GM23338 (cell line): ENCODE measurements around the gene PHLDB1. TPM values are rescaled to one million over a fixed set of nuclear protein-coding genes. Genes with fewer than 3 reads are reported as not detected.

ENCODE experiments used
- ATAC-seq: fragments of 200-7000 bp; cut with Tn5 transposase; 3 replicates; pipeline ENCODE4 v1.9.1; 2020
- DNase-seq: peaks from one replicate; pipeline ENCODE4 v3.0.0-alpha.2; 2015; ENCODE audit warnings: low spot score
- H2AFZ ChIP-seq: fragments of 200-600 bp; sonication (generic); 2 replicates; pipeline ENCODE4 v1.8.0; 2016; ENCODE audit warnings: antibody characterized with exemption, mild to moderate bottlenecking, moderate library complexity
- H3F3A ChIP-seq: fragments of 200-600 bp; sonication (generic); replicated peaks from 2 replicates; pipeline ENCODE4 v1.8.0; 2017; ENCODE audit warnings: antibody characterized with exemption, mixed run types, low read depth
- H3K27ac ChIP-seq: fragments of 200-600 bp; sonication (generic); 2 replicates; pipeline ENCODE4 v1.6.1; 2016; ENCODE audit warnings: low read depth
- H3K27me3 ChIP-seq: fragments of 200-600 bp; sonication (generic); 2 replicates; pipeline ENCODE4 v1.8.0; 2016; ENCODE audit warnings: mild to moderate bottlenecking, mixed run types, moderate library complexity; ENCODE audit not compliant: insufficient read depth
- H3K36me3 ChIP-seq: fragments of 200-600 bp; sonication (generic); 2 replicates; pipeline ENCODE4 v1.8.0; 2016; ENCODE audit warnings: mild to moderate bottlenecking; ENCODE audit not compliant: insufficient read depth
- H3K4me1 ChIP-seq: fragments of 200-600 bp; sonication (generic); 2 replicates; pipeline ENCODE4 v1.8.0; 2016; ENCODE audit warnings: mild to moderate bottlenecking, moderate library complexity; ENCODE audit not compliant: insufficient read depth
- H3K4me2 ChIP-seq: fragments of 200-600 bp; sonication (generic); 2 replicates; pipeline ENCODE4 v1.7.1; 2017; ENCODE audit warnings: mixed run types
- H3K4me3 ChIP-seq: fragments of 200-600 bp; sonication (generic); 2 replicates; pipeline ENCODE4 v1.6.1; 2016; ENCODE audit warnings: mixed run types
- H3K79me2 ChIP-seq: fragments of 200-600 bp; sonication (generic); replicated peaks from 2 replicates; pipeline ENCODE4 v1.8.0; 2017; ENCODE audit warnings: mild to moderate bottlenecking; ENCODE audit not compliant: insufficient read depth
- H3K9me2 ChIP-seq: fragments of 200-600 bp; sonication (generic); 2 replicates; pipeline ENCODE4 v1.8.0; 2017; ENCODE audit not compliant: insufficient read depth
- H4K20me1 ChIP-seq: fragments of 200-600 bp; sonication (generic); replicated peaks from 2 replicates; pipeline ENCODE4 v1.8.0; 2017; ENCODE audit warnings: mild to moderate bottlenecking; ENCODE audit not compliant: insufficient read depth
- H3K27ac Mint-ChIP-seq: 2 replicates; pipeline ENCODE4 v1.8.0; 2020; ENCODE audit warnings: inconsistent platforms, mild to moderate bottlenecking, moderate library complexity, mixed read lengths
- H3K27me3 Mint-ChIP-seq: 3 replicates; pipeline ENCODE4 v1.8.0; 2022; ENCODE audit warnings: low read depth, mild to moderate bottlenecking, moderate library complexity, mixed read lengths, inconsistent platforms; ENCODE audit not compliant: insufficient read depth, poor library complexity
- H3K36me3 Mint-ChIP-seq: 3 replicates; pipeline ENCODE4 v1.8.0; 2021; ENCODE audit warnings: low read depth, mild to moderate bottlenecking, inconsistent platforms, moderate library complexity, mixed read lengths
- H3K4me1 Mint-ChIP-seq: 3 replicates; pipeline ENCODE4 v1.8.0; 2020; ENCODE audit warnings: mild to moderate bottlenecking, inconsistent platforms, mixed read lengths
- H3K4me3 Mint-ChIP-seq: 3 replicates; pipeline ENCODE4 v1.8.0; 2021; ENCODE audit warnings: moderate library complexity, mild to moderate bottlenecking, inconsistent platforms, mixed read lengths
- H3K9me3 Mint-ChIP-seq: 3 replicates; pipeline ENCODE4 v1.8.0; 2020; ENCODE audit warnings: moderate library complexity, mild to moderate bottlenecking, inconsistent platforms, mixed read lengths
- CREB1 ChIP-seq: fragments of 250-450 bp; sonication (Bioruptor Pico); IDR thresholded peaks from 2 replicates; pipeline ENCODE4 v1.5.0; 2020; ENCODE audit warnings: low read depth, mild to moderate bottlenecking, moderate library complexity
- CTCF ChIP-seq, 2 experiments: fragments of 200-600 bp in 1 of 2; sonication (generic) in 1 of 2; conservative IDR thresholded peaks; 2 replicates each; pipeline versions ENCODE4 v1.5.1 to v1.6.1; 2016 to 2017; ENCODE audit warnings: antibody characterized with exemption in 2 of 2, low read depth in 2 of 2, mild to moderate bottlenecking in 2 of 2, moderate library complexity in 1 of 2
- ETS1 ChIP-seq: IDR thresholded peaks from 2 replicates; pipeline ENCODE4 v1.6.1; 2016; ENCODE audit warnings: antibody characterized with exemption
- EZH2 ChIP-seq: fragments of 200-600 bp; sonication (generic); IDR thresholded peaks from one replicate; pipeline ENCODE4 v1.8.0; 2017; ENCODE audit warnings: antibody characterized with exemption, mild to moderate bottlenecking, low read depth; ENCODE audit not compliant: unreplicated experiment
- EZH2phosphoT487 ChIP-seq: fragments of 200-600 bp; sonication (generic); IDR thresholded peaks from one replicate; pipeline ENCODE4 v1.8.1; 2018; ENCODE audit warnings: antibody characterized with exemption; ENCODE audit not compliant: unreplicated experiment
- JUNB ChIP-seq: IDR thresholded peaks from one replicate; pipeline ENCODE4 v1.6.1; 2016; ENCODE audit warnings: antibody characterized with exemption; ENCODE audit not compliant: unreplicated experiment
- NANOG ChIP-seq: IDR thresholded peaks from 2 replicates; pipeline ENCODE4 v1.6.1; 2016; ENCODE audit warnings: antibody characterized with exemption, borderline replicate concordance
- POLR2AphosphoS5 ChIP-seq: IDR thresholded peaks from 2 replicates; pipeline ENCODE4 v1.6.1; 2016; ENCODE audit warnings: antibody characterized with exemption, low read depth
- REST ChIP-seq: IDR thresholded peaks from one replicate; pipeline ENCODE4 v1.6.1; 2018; ENCODE audit warnings: antibody characterized with exemption; ENCODE audit not compliant: unreplicated experiment
- STAT1 ChIP-seq: IDR thresholded peaks from one replicate; pipeline ENCODE4 v1.6.1; 2016; ENCODE audit warnings: antibody characterized with exemption; ENCODE audit not compliant: unreplicated experiment
- ZNF114 ChIP-seq: fragments of 250-450 bp; sonication (Bioruptor Pico); IDR thresholded peaks from 2 replicates; pipeline ENCODE4 v1.5.0; 2020; ENCODE audit warnings: mild to moderate bottlenecking, moderate library complexity
- ZNF331 ChIP-seq: fragments of 250-450 bp; sonication (Bioruptor Pico); IDR thresholded peaks from 2 replicates; pipeline ENCODE4 v1.5.0; 2020; ENCODE audit warnings: low read depth, mild to moderate bottlenecking, moderate library complexity
- ZNF462 ChIP-seq: fragments of 250-450 bp; sonication (Bioruptor Pico); IDR thresholded peaks from 2 replicates; pipeline ENCODE4 v1.5.0; 2020; ENCODE audit warnings: mild to moderate bottlenecking, moderate library complexity
- polyA plus RNA-seq: library from polyadenylated mRNA; unstranded; fragments of >200 nt; fragmentation: Nextera tagmentation; extraction: Ambion mirVana; gene quantifications from 2 replicates; pipeline ENCODE4 v1.2.1, GENCODE V29; 2016
- total RNA-seq: library from RNA; depleted of rRNA; stranded (reverse); fragments of >200 nt; shearing (Covaris generic); gene quantifications from 2 replicates; pipeline ENCODE4 v1.2.3, GENCODE V29; 2014

Gene PHLDB1
- total and polyA plus RNA-seq, 2 experiments from 2014 or later = 46.0 to 85.2 TPM

GRCh38 chr11:118570787-118571186 lies 36.6 kb upstream of the PHLDB1 start:
- Histone ChIP-seq H3K79me2 (peaks cover 34% of the 10 kb centered on the region), H2AFZ (no peak overlapping the region), H3K27me3 (no peaks in the 10 kb centered on the region), H3K36me3 (no peaks in the 10 kb centered on the region), H3K27ac (no peak overlapping the region), H3F3A (peaks cover 5% of the 10 kb centered on the region; the same call in 1 of the 2 replicates), H4K20me1 (peaks cover 26% of the 10 kb centered on the region), H3K4me3 (no peak overlapping the region), H3K9me2 (no peaks in the 10 kb centered on the region), H3K4me1 (peaks cover 6% of the 10 kb centered on the region), H3K4me2 (no peak overlapping the region)
- Mint-ChIP-seq H3K9me3 (no peaks in the 10 kb centered on the region), H3K27ac (no peak overlapping the region), H3K36me3 (no peaks in the 10 kb centered on the region), H3K4me3 (no peak overlapping the region), H3K4me1 (peaks cover 7% of the 10 kb centered on the region), H3K27me3 (peaks cover 6% of the 10 kb centered on the region)
- no peak for ATAC-seq
- no peak for DNase-seq
- TF ChIP-seq CTCF (conservative IDR thresholded peaks at IDR 0.05; ENCODE audit: low read depth in 2 of 2) = no peak
- no peak for TF ChIP-seq EZH2
- TF ChIP-seq ZNF331 (CRISPR knock-in tag) = no peak
- no peak for TF ChIP-seq ZNF462
- no peak for TF ChIP-seq STAT1
- TF ChIP-seq ZNF114 (CRISPR knock-in tag) = no peak
- no peak for TF ChIP-seq POLR2AphosphoS5
- no peak for TF ChIP-seq NANOG
- no peak for TF ChIP-seq REST
- TF ChIP-seq CREB1 = no peak
- TF ChIP-seq EZH2phosphoT487 = no peak
- TF ChIP-seq ETS1 = no peak
- TF ChIP-seq JUNB = no peak
